ENCODE data around the gene ARHGEF26.

- TF ChIP-seq POLR2A (IDR thresholded peaks at IDR 0.05) (no peak), CTCF (IDR thresholded peaks at IDR 0.05) (no peak)
These were observed 36.1 kb upstream of the ARHGEF26 start for GRCh38 chr3:154085071-154085470.
